Skeletal muscle satellite cell (primary cell): ENCODE data around the gene USF3.

ENCODE experiments used
- H3K27me3 ChIP-seq: 2 replicates; pipeline ENCODE4 v1.7.0; 2013; ENCODE audit warnings: low read length; ENCODE audit not compliant: control insufficient read depth, insufficient read depth
- H3K36me3 ChIP-seq: 2 replicates; pipeline ENCODE4 v1.7.0; 2013; ENCODE audit warnings: mild to moderate bottlenecking, control low read depth, low read length; ENCODE audit not compliant: insufficient read depth
- H3K4me1 ChIP-seq: 2 replicates; pipeline ENCODE4 v1.7.0; 2013; ENCODE audit warnings: low read length; ENCODE audit not compliant: control insufficient read depth, insufficient read depth
- H3K4me2 ChIP-seq: 2 replicates; pipeline ENCODE4 v1.7.0; 2013; ENCODE audit warnings: mild to moderate bottlenecking, low read length
- H3K4me3 ChIP-seq: 2 replicates; pipeline ENCODE4 v1.7.0; 2013; ENCODE audit warnings: low read length
- H3K9ac ChIP-seq: 2 replicates; pipeline ENCODE4 v1.7.0; 2013; ENCODE audit warnings: mild to moderate bottlenecking, low read depth, low read length, moderate library complexity
- H3K9me3 ChIP-seq: replicated peaks from 2 replicates; pipeline ENCODE4 v1.7.0; 2013; ENCODE audit warnings: mild to moderate bottlenecking, control low read depth, low read length

The USF3 gene

GRCh38 chr3:113721636-113722035 lies 25.2 kb upstream of the USF3 start:
- H3K9me3 ChIP-seq, result no peaks in the 10 kb centered on the region

GRCh38 chr3:113719758-113720157 lies 23.3 kb upstream of the USF3 start:
- H3K4me3 ChIP-seq, result no peak overlapping the region

More at GRCh38 chr3:113721636-113722035, 25.2 kb upstream of the USF3 start:
- Histone ChIP-seq H3K4me2 (no peak overlapping the region), H3K36me3 (peaks cover 54% of the 10 kb centered on the region), H3K9ac (no peak overlapping the region), H3K4me3 (no peak overlapping the region), H3K27me3 (no peaks in the 10 kb centered on the region), H3K4me1 (peaks cover 7% of the 10 kb centered on the region)

GRCh38 chr3:113719294-113719693 lies 22.9 kb upstream of the USF3 start:
- Histone ChIP-seq H3K9ac (no peak overlapping the region), H3K4me1 (peaks cover 7% of the 10 kb centered on the region), H3K9me3 (no peaks in the 10 kb centered on the region), H3K36me3 (peaks cover 69% of the 10 kb centered on the region), H3K4me2 (no peak overlapping the region), H3K4me3 (no peak overlapping the region), H3K27me3 (no peaks in the 10 kb centered on the region)

More at GRCh38 chr3:113719758-113720157, 23.3 kb upstream of the USF3 start:
- Histone ChIP-seq H3K27me3 (no peaks in the 10 kb centered on the region), H3K4me2 (no peak overlapping the region), H3K36me3 (peaks cover 68% of the 10 kb centered on the region), H3K9ac (no peak overlapping the region), H3K4me1 (peaks cover 7% of the 10 kb centered on the region), H3K9me3 (no peaks in the 10 kb centered on the region)

- Histone ChIP-seq H3K27me3 (no peaks in the 10 kb centered on the region), H3K9me3 (no peaks in the 10 kb centered on the region), H3K4me1 (peaks cover 7% of the 10 kb centered on the region), H3K36me3 (peaks cover 56% of the 10 kb centered on the region), H3K4me3 (no peak overlapping the region), H3K4me2 (no peak overlapping the region), H3K9ac (no peak overlapping the region)
Measured at GRCh38 chr3:113717818-113718217, 21.4 kb upstream of the USF3 start.

GRCh38 chr3:113717308-113717707 lies 20.9 kb upstream of the USF3 start:
- Histone ChIP-seq H3K36me3 (peaks cover 52% of the 10 kb centered on the region), H3K9ac (no peak overlapping the region), H3K4me1 (peaks cover 7% of the 10 kb centered on the region)

GRCh38 chr3:113714702-113715101 lies 18.3 kb upstream of the USF3 start:
- H3K4me1 ChIP-seq, result peaks cover 4% of the 10 kb centered on the region

More at GRCh38 chr3:113717308-113717707, 20.9 kb upstream of the USF3 start:
- no peaks in the 10 kb centered on the region for H3K27me3 ChIP-seq
- no peaks in the 10 kb centered on the region for H3K9me3 ChIP-seq
- no peak overlapping the region for H3K4me3 ChIP-seq
- no peak overlapping the region for H3K4me2 ChIP-seq

GRCh38 chr3:113712129-113712528 lies 15.7 kb upstream of the USF3 start:
- no peak overlapping the region for H3K4me3 ChIP-seq
- H3K4me2 ChIP-seq, result no peak overlapping the region
- no peaks in the 10 kb centered on the region for H3K27me3 ChIP-seq
- peaks cover 15% of the 10 kb centered on the region for H3K36me3 ChIP-seq
- H3K9me3 ChIP-seq, result no peaks in the 10 kb centered on the region
- H3K4me1 ChIP-seq, result no peaks in the 10 kb centered on the region
- H3K9ac ChIP-seq, result no peak overlapping the region

More at GRCh38 chr3:113714702-113715101, 18.3 kb upstream of the USF3 start:
- peaks cover 27% of the 10 kb centered on the region for H3K36me3 ChIP-seq
- H3K9ac ChIP-seq, result no peak overlapping the region
- no peaks in the 10 kb centered on the region for H3K27me3 ChIP-seq
- H3K9me3 ChIP-seq, result no peaks in the 10 kb centered on the region
- H3K4me2 ChIP-seq, result no peak overlapping the region
- no peak overlapping the region for H3K4me3 ChIP-seq

GRCh38 chr3:113707835-113708234 lies 11.4 kb upstream of the USF3 start:
- Histone ChIP-seq H3K9ac (no peak overlapping the region), H3K36me3 (no peaks in the 10 kb centered on the region), H3K27me3 (peaks cover 3% of the 10 kb centered on the region), H3K4me2 (no peak overlapping the region), H3K4me1 (no peaks in the 10 kb centered on the region), H3K4me3 (no peak overlapping the region), H3K9me3 (no peaks in the 10 kb centered on the region)

GRCh38 chr3:113698956-113699355 lies 2.5 kb upstream of the USF3 start:
- H3K36me3 ChIP-seq, result no peaks in the 10 kb centered on the region
- no peaks in the 10 kb centered on the region for H3K27me3 ChIP-seq
- H3K4me1 ChIP-seq, result peaks cover 21% of the 10 kb centered on the region
- H3K9me3 ChIP-seq, result no peaks in the 10 kb centered on the region
- H3K4me2 ChIP-seq, result peak overlapping the region; percentile 69
- no peak overlapping the region for H3K9ac ChIP-seq
- peak overlapping the region; percentile 44 for H3K4me3 ChIP-seq

- Histone ChIP-seq H3K9me3 (no peaks in the 10 kb centered on the region), H3K9ac (no peak overlapping the region)
Measured at GRCh38 chr3:113698213-113698742, 1.8 kb upstream of the USF3 start.

GRCh38 chr3:113697500-113698090 lies 1.2 kb upstream of the USF3 start:
- H3K9me3 ChIP-seq, result no peaks in the 10 kb centered on the region
- H3K9ac ChIP-seq, result peak overlapping the region; percentile 88
- H3K4me2 ChIP-seq, result peak overlapping the region; percentile 78
- peaks cover 21% of the 10 kb centered on the region for H3K4me1 ChIP-seq
- no peaks in the 10 kb centered on the region for H3K36me3 ChIP-seq
- H3K4me3 ChIP-seq, result peak overlapping the region; percentile 83
- H3K27me3 ChIP-seq, result no peaks in the 10 kb centered on the region

More at GRCh38 chr3:113698213-113698742, 1.8 kb upstream of the USF3 start:
- Histone ChIP-seq H3K4me3 (peak overlapping the region; percentile 83), H3K36me3 (no peaks in the 10 kb centered on the region), H3K4me1 (peaks cover 21% of the 10 kb centered on the region), H3K27me3 (no peaks in the 10 kb centered on the region), H3K4me2 (peak overlapping the region; percentile 78)
